ENCODE data around the gene GSK3B.

GSK3B gene

GRCh38 chr3:120071259-120071658, 23.0 kb downstream of the GSK3B start:
- H3K4me3 ChIP-seq (ENCODE audit: low read depth, low read length): no peak overlapping the region
- TF ChIP-seq CTCF (IDR thresholded peaks at IDR 0.05; ENCODE audit: borderline replicate concordance, insufficient read depth, low read depth, low read length): no peak

- TF ChIP-seq CTCF (IDR thresholded peaks at IDR 0.05; ENCODE audit: borderline replicate concordance, insufficient read depth, low read depth, low read length): no peak
- H3K4me3 ChIP-seq (ENCODE audit: low read depth, low read length): no peak overlapping the region
These were observed 23.8 kb downstream of the GSK3B start for GRCh38 chr3:120070263-120070981.

GRCh38 chr3:120067083-120067482, 27.2 kb downstream of the GSK3B start:
- TF ChIP-seq CTCF (IDR thresholded peaks at IDR 0.05; ENCODE audit: borderline replicate concordance, insufficient read depth, low read depth, low read length): no peak
- H3K4me3 ChIP-seq (ENCODE audit: low read depth, low read length): no peak overlapping the region

- H3K4me3 ChIP-seq (ENCODE audit: low read depth, low read length): no peak overlapping the region
- no peak for TF ChIP-seq CTCF (IDR thresholded peaks at IDR 0.05; ENCODE audit: borderline replicate concordance, insufficient read depth, low read depth, low read length)
These were observed 27.6 kb downstream of the GSK3B start for GRCh38 chr3:120066634-120067033.

GRCh38 chr3:120064641-120065040, 29.6 kb downstream of the GSK3B start:
- TF ChIP-seq CTCF (IDR thresholded peaks at IDR 0.05; ENCODE audit: borderline replicate concordance, insufficient read depth, low read depth, low read length): no peak

GRCh38 chr3:120062474-120062873, 31.8 kb downstream of the GSK3B start:
- no peak overlapping the region for H3K4me3 ChIP-seq (ENCODE audit: low read depth, low read length)
- no peak for TF ChIP-seq CTCF (IDR thresholded peaks at IDR 0.05; ENCODE audit: borderline replicate concordance, insufficient read depth, low read depth, low read length)

More at GRCh38 chr3:120064641-120065040, 29.6 kb downstream of the GSK3B start:
- H3K4me3 ChIP-seq (ENCODE audit: low read depth, low read length): no peak overlapping the region

Data from GM12875 (cell line).